Neural progenitor cell (in vitro differentiated cells): ENCODE data around the gene SHROOM1. TPM values are rescaled to one million over a fixed set of nuclear protein-coding genes. Genes with fewer than 3 reads are reported as not detected.

Source experiments
- DNase-seq: peaks from one replicate; pipeline ENCODE4 v3.0.0-alpha.2; 2016; ENCODE audit warnings: low spot score
- H2AFZ ChIP-seq: fragments of 200-600 bp; sonication (generic); replicated peaks from 2 replicates; pipeline ENCODE4 v1.6.1; 2016; ENCODE audit warnings: antibody characterized with exemption
- H3F3A ChIP-seq: fragments of 200-600 bp; sonication (generic); 2 replicates; pipeline ENCODE4 v1.6.1; 2016; ENCODE audit warnings: antibody characterized with exemption, low read depth
- H3K27ac ChIP-seq: fragments of 200-600 bp; sonication (generic); 2 replicates; pipeline ENCODE4 v1.5.1; 2016; ENCODE audit warnings: mild to moderate bottlenecking
- H3K27me3 ChIP-seq: fragments of 200-600 bp; sonication (generic); 2 replicates; pipeline ENCODE4 v1.6.1; 2016; ENCODE audit warnings: mild to moderate bottlenecking, moderate library complexity
- H3K36me3 ChIP-seq: fragments of 200-600 bp; sonication (generic); 2 replicates; pipeline ENCODE4 v1.5.1; 2016
- H3K4me1 ChIP-seq: fragments of 200-600 bp; sonication (generic); 2 replicates; pipeline ENCODE4 v1.6.1; 2016; ENCODE audit warnings: mixed run types
- H3K4me2 ChIP-seq: fragments of 200-600 bp; sonication (generic); 2 replicates; pipeline ENCODE4 v1.6.1; 2016
- H3K4me3 ChIP-seq: fragments of 200-600 bp; sonication (generic); 2 replicates; pipeline ENCODE4 v1.5.1; 2016
- H3K79me2 ChIP-seq: fragments of 200-600 bp; sonication (generic); 2 replicates; pipeline ENCODE4 v1.6.1; 2016; ENCODE audit warnings: low read depth
- H3K9ac ChIP-seq: fragments of 200-600 bp; sonication (generic); 2 replicates; pipeline ENCODE4 v1.6.1; 2016
- H3K9me3 ChIP-seq: fragments of 200-600 bp; sonication (generic); 2 replicates; pipeline ENCODE4 v1.5.1; 2016; ENCODE audit warnings: low read depth
- H4K20me1 ChIP-seq: fragments of 200-600 bp; sonication (generic); 2 replicates; pipeline ENCODE4 v1.6.1; 2016; ENCODE audit warnings: low read depth
- H3K27ac Mint-ChIP-seq: 3 replicates; pipeline ENCODE4 v1.8.0; 2021; ENCODE audit warnings: mixed read lengths
- H3K27me3 Mint-ChIP-seq: 2 replicates; pipeline ENCODE4 v1.8.0; 2022; ENCODE audit warnings: low read depth, mild to moderate bottlenecking, inconsistent platforms, moderate library complexity, mixed read lengths; ENCODE audit not compliant: insufficient read depth
- H3K36me3 Mint-ChIP-seq: 3 replicates; pipeline ENCODE4 v1.8.0; 2021; ENCODE audit warnings: mixed read lengths
- H3K4me1 Mint-ChIP-seq: 3 replicates; pipeline ENCODE4 v1.8.0; 2021; ENCODE audit warnings: mixed read lengths
- H3K4me3 Mint-ChIP-seq: 3 replicates; pipeline ENCODE4 v1.8.0; 2021; ENCODE audit warnings: mild to moderate bottlenecking, moderate library complexity, mixed read lengths
- H3K9me3 Mint-ChIP-seq: 3 replicates; pipeline ENCODE4 v1.8.0; 2020; ENCODE audit warnings: mixed read lengths
- CTCF ChIP-seq: fragments of 200-600 bp; sonication (generic); IDR thresholded peaks from 2 replicates; pipeline ENCODE4 v1.5.1; 2017; ENCODE audit warnings: antibody characterized with exemption, mild to moderate bottlenecking
- EZH2 ChIP-seq: fragments of 200-600 bp; sonication (generic); IDR thresholded peaks from 2 replicates; pipeline ENCODE4 v1.6.1; 2017; ENCODE audit warnings: antibody characterized with exemption, mild to moderate bottlenecking, moderate library complexity
- EZH2phosphoT487 ChIP-seq: fragments of 200-600 bp; sonication (generic); IDR thresholded peaks from 2 replicates; pipeline ENCODE4 v1.6.1; 2017; ENCODE audit warnings: antibody characterized with exemption
- total RNA-seq: library from RNA; depleted of rRNA; stranded (reverse); fragments of >200 nt; gene quantifications from 2 replicates; pipeline ENCODE4 v1.2.3, GENCODE V29; 2015; ENCODE audit warnings: low replicate concordance

Gene SHROOM1
- total RNA-seq, 1 donor from 2014 or later, result 0.36 TPM

GRCh38 chr5:132820162-132820754 is 10.2 kb downstream of the SHROOM1 start:
- H3F3A ChIP-seq, result peaks cover 30% of the 10 kb centered on the region
- H3K9me3 Mint-ChIP-seq, result peaks cover under 1% of the 10 kb centered on the region
- H4K20me1 ChIP-seq, result no peaks in the 10 kb centered on the region
- H3K9me3 ChIP-seq, result no peaks in the 10 kb centered on the region
- H3K4me1 Mint-ChIP-seq, result peaks cover 11% of the 10 kb centered on the region
- DNase-seq, result peak; percentile 95
- H3K27me3 ChIP-seq, result peaks cover 99% of the 10 kb centered on the region
- H3K9ac ChIP-seq, result no peak overlapping the region
- H2AFZ ChIP-seq, result no peak overlapping the region
- H3K36me3 Mint-ChIP-seq, result no peaks in the 10 kb centered on the region
- TF ChIP-seq EZH2 (peak; percentile 61), CTCF (peak; percentile 98), EZH2phosphoT487 (no peak)
- no peak overlapping the region for H3K4me3 ChIP-seq
- no peak overlapping the region for H3K4me2 ChIP-seq
- no peaks in the 10 kb centered on the region for H3K36me3 ChIP-seq
- no peak overlapping the region for H3K27ac ChIP-seq
- peaks cover 15% of the 10 kb centered on the region for H3K27me3 Mint-ChIP-seq
- no peak overlapping the region for H3K4me3 Mint-ChIP-seq
- H3K27ac Mint-ChIP-seq, result no peak overlapping the region
- H3K79me2 ChIP-seq, result no peaks in the 10 kb centered on the region
- no peaks in the 10 kb centered on the region for H3K4me1 ChIP-seq

DNA sequence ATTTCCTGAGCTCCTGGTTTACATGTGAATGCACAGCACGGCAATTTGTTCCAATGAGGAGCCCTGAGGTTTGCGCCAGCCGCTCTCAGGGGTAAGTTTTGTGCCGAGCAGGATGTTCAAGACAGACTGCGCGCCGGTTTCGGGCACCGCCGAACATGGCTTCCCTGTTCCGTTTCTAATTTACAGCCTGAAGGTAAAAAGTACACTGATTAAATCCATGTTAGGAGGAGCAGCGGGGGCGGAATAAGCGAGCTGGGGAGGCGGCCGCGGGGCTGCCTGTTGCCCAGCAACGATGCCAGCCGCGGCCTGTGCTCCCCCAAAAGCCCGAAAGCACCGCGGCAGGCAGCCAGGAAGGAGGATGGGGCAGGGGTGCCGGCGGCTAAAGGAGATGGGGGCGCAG is 11.0 kb downstream of the SHROOM1 start:
- DNase-seq, result no peak
- Histone ChIP-seq H3K9me3 (no peaks in the 10 kb centered on the region), H3K79me2 (no peaks in the 10 kb centered on the region), H3K27ac (no peak overlapping the region), H2AFZ (no peak overlapping the region), H3K4me2 (no peak overlapping the region), H4K20me1 (no peaks in the 10 kb centered on the region), H3K9ac (no peak overlapping the region), H3K4me1 (no peaks in the 10 kb centered on the region), H3K27me3 (peaks cover 99% of the 10 kb centered on the region), H3F3A (peaks cover 35% of the 10 kb centered on the region), H3K36me3 (no peaks in the 10 kb centered on the region), H3K4me3 (no peak overlapping the region)
- H3K36me3 Mint-ChIP-seq, result peaks cover 2% of the 10 kb centered on the region
- H3K27ac Mint-ChIP-seq, result no peak overlapping the region
- H3K4me1 Mint-ChIP-seq, result peaks cover 14% of the 10 kb centered on the region
- peak overlapping the region; percentile 55 for H3K4me3 Mint-ChIP-seq
- peaks cover 14% of the 10 kb centered on the region for H3K27me3 Mint-ChIP-seq
- no peak for TF ChIP-seq CTCF
- no peak for TF ChIP-seq EZH2
- TF ChIP-seq EZH2phosphoT487, result no peak
- H3K9me3 Mint-ChIP-seq, result peaks cover 3% of the 10 kb centered on the region

GRCh38 chr5:132817011-132817410 is 13.4 kb downstream of the SHROOM1 start:
- Histone ChIP-seq H3K4me1 (peaks cover 4% of the 10 kb centered on the region), H3K9ac (no peak overlapping the region), H3K36me3 (no peaks in the 10 kb centered on the region), H4K20me1 (peaks cover 11% of the 10 kb centered on the region), H3K27ac (no peak overlapping the region), H3K27me3 (peaks cover 99% of the 10 kb centered on the region), H3K4me2 (no peak overlapping the region), H3F3A (peaks cover 24% of the 10 kb centered on the region), H2AFZ (no peak overlapping the region), H3K79me2 (no peaks in the 10 kb centered on the region), H3K4me3 (no peak overlapping the region), H3K9me3 (no peaks in the 10 kb centered on the region)
- Mint-ChIP-seq H3K27ac (no peak overlapping the region), H3K4me3 (no peak overlapping the region), H3K27me3 (peaks cover 22% of the 10 kb centered on the region), H3K9me3 (peaks cover 5% of the 10 kb centered on the region), H3K4me1 (peaks cover 24% of the 10 kb centered on the region), H3K36me3 (peaks cover 2% of the 10 kb centered on the region)
- DNase-seq, result no peak
- TF ChIP-seq EZH2phosphoT487, result no peak

DNA sequence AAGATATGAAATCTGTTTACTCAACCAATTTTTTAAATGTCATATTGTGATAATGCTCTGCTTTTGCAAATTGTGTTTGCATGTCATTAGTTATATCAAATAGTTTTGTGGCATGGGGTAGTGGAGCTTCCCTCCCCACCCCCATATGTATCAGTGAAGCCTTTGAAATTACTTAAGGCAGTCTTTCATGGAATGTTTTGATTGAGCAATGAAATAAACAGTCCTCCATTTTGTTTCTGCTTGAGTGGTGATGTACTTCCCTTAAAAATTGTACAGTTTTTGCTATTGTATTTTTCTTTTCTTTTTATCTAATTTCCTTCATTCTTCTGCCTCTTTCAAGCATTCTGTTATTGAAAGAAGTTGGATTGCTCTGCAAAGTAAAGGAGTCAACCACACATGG is 13.9 kb downstream of the SHROOM1 start:
- no peaks in the 10 kb centered on the region for H3K36me3 ChIP-seq
- peaks cover 24% of the 10 kb centered on the region for H3F3A ChIP-seq
- H3K9ac ChIP-seq, result no peak overlapping the region
- peaks cover 4% of the 10 kb centered on the region for H3K4me1 ChIP-seq
- Mint-ChIP-seq H3K9me3 (peaks cover 5% of the 10 kb centered on the region), H3K4me1 (peaks cover 24% of the 10 kb centered on the region), H3K27me3 (peaks cover 26% of the 10 kb centered on the region), H3K27ac (no peak overlapping the region), H3K36me3 (peaks cover 2% of the 10 kb centered on the region), H3K4me3 (no peak overlapping the region)
- H2AFZ ChIP-seq, result no peak overlapping the region
- no peak for DNase-seq
- H3K27me3 ChIP-seq, result peaks cover 99% of the 10 kb centered on the region
- H3K27ac ChIP-seq, result no peak overlapping the region
- no peak overlapping the region for H3K4me2 ChIP-seq
- H3K4me3 ChIP-seq, result no peak overlapping the region
- no peaks in the 10 kb centered on the region for H3K79me2 ChIP-seq
- peaks cover 16% of the 10 kb centered on the region for H4K20me1 ChIP-seq
- no peak for TF ChIP-seq EZH2phosphoT487
- TF ChIP-seq CTCF, result no peak
- no peak for TF ChIP-seq EZH2
- no peaks in the 10 kb centered on the region for H3K9me3 ChIP-seq
